NB4 (cell line): ENCODE data around the gene OPCML.

ENCODE experiments used
- DNase-seq: peaks from one replicate; pipeline ENCODE4 v3.0.0; 2010; ENCODE audit warnings: low read depth
- H3K4me3 ChIP-seq: one replicate; pipeline ENCODE4 v1.5.1; 2011; ENCODE audit warnings: mild to moderate bottlenecking, low read depth, low read length, moderate library complexity
- MAX ChIP-seq: IDR thresholded peaks from 2 replicates; pipeline ENCODE4 v1.6.1; 2011; ENCODE audit warnings: low read depth, low read length
- MYC ChIP-seq: IDR thresholded peaks from 2 replicates; pipeline ENCODE4 v1.6.1; 2011; ENCODE audit warnings: low read depth, low read length
- POLR2A ChIP-seq: IDR thresholded peaks from 2 replicates; pipeline ENCODE4 v1.6.1; 2011; ENCODE audit warnings: mild to moderate bottlenecking; ENCODE audit not compliant: insufficient read length; ENCODE audit errors: extremely low read depth
- TF ChIP-seq, protein P1 (sequence below): IDR thresholded peaks from one replicate; pipeline ENCODE4 v1.5.1; 2012; ENCODE audit warnings: low read depth, low read length

OPCML gene

DNA sequence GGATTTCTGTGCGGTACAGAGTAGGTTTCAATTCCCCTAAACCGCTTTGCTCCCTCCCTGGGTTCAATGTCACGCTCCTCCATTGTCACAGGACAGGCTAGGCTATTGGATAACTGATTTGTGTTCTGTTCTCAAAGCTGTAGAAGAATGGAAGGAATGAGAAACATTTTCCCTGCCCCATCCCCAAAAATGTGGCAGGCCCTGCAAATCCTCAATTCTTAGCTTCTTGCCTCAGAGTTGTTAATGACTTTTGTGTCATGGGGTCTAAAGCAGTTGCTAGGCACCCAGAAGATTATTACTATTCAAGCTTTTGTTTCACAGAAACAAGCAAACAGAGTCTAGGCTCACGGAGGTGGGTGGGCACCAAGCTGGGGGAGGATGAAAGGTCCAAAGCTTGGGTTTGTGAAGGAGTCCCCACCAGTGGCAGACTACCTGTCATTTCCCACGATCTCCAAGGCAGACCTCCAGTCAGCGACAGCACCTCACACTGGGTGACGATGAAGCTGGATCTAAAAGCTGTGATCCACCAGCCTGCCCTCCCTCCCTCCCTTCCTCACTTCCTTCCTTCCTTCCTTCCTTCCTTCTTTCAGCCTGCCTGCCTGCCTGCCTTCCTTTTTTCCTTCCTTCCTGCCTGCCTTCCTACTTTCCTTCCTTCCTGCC is 1080.2 kb downstream of the OPCML start:
- no peak for DNase-seq
- TF ChIP-seq, protein P1, sequence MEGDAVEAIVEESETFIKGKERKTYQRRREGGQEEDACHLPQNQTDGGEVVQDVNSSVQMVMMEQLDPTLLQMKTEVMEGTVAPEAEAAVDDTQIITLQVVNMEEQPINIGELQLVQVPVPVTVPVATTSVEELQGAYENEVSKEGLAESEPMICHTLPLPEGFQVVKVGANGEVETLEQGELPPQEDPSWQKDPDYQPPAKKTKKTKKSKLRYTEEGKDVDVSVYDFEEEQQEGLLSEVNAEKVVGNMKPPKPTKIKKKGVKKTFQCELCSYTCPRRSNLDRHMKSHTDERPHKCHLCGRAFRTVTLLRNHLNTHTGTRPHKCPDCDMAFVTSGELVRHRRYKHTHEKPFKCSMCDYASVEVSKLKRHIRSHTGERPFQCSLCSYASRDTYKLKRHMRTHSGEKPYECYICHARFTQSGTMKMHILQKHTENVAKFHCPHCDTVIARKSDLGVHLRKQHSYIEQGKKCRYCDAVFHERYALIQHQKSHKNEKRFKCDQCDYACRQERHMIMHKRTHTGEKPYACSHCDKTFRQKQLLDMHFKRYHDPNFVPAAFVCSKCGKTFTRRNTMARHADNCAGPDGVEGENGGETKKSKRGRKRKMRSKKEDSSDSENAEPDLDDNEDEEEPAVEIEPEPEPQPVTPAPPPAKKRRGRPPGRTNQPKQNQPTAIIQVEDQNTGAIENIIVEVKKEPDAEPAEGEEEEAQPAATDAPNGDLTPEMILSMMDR = no peak
- TF ChIP-seq POLR2A (no peak), MYC (no peak), MAX (no peak)
- H3K4me3 ChIP-seq = no peak overlapping the region

DNA sequence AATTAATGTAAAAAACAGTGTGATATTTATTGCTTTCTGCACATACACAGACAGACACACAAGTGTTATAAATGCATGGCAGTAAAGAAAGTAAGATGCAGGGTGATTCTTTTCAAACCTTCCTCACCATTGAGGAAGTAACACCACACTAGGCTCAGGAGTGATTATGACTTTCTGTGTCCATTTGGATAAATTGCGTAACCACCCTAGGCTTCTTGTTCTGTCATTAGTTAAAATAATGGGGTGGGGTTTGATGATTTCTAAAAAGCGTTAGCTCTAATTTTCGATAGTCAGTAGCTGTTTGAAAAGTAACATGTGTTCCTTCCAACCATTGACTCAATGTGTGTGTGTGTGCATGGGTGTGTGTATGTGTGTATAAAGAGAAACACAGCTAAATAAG is 1081.7 kb downstream of the OPCML start:
- TF ChIP-seq MYC (no peak), POLR2A (no peak), MAX (no peak)
- TF ChIP-seq, protein P1 = no peak
- no peak for DNase-seq
- no peak overlapping the region for H3K4me3 ChIP-seq

- H3K4me3 ChIP-seq = no peak overlapping the region
- no peak for TF ChIP-seq POLR2A
- no peak for TF ChIP-seq MYC
- TF ChIP-seq, protein P1 = no peak
- TF ChIP-seq MAX = no peak
- DNase-seq = no peak
These were observed 1083.8 kb downstream of the OPCML start for GRCh38 chr11:132448334-132448995.

- no peak for DNase-seq
- H3K4me3 ChIP-seq = no peak overlapping the region
- TF ChIP-seq, protein P1 = no peak
- TF ChIP-seq MAX (no peak), MYC (no peak), POLR2A (no peak)
These were observed 1084.5 kb downstream of the OPCML start for GRCh38 chr11:132447761-132448160.

- no peak for DNase-seq
These were observed 1086.4 kb downstream of the OPCML start for GRCh38 chr11:132445859-132446291.

More at GRCh38 chr11:132445859-132446291, 1086.4 kb downstream of the OPCML start:
- TF ChIP-seq MYC = no peak
- no peak for TF ChIP-seq POLR2A
- no peak for TF ChIP-seq MAX
- TF ChIP-seq, protein P1 = no peak
- H3K4me3 ChIP-seq = no peak overlapping the region
